K562 (cell line): Measurements from ENCODE around the gene LRRC27. TPM values are rescaled to one million over a fixed set of nuclear protein-coding genes. Genes with fewer than 3 reads are reported as not detected.
"Not testable (repeated sequence)": the region's sequence is repeated elsewhere in the genome, so short reads cannot be mapped to it uniquely, and the experiment has no call there.

Experiments
- ATAC-seq: fragments of 200-7000 bp; cut with Tn5 transposase; 3 replicates; pipeline ENCODE4 v1.9.1; 2020; ENCODE audit warnings: moderate library complexity
- BruUV-seq: library from RNA; stranded (reverse); fragments of 400-500 nt; replicated peaks from 2 replicates; lab custom pipeline; 2021; lab: Mats Ljungman, UMichigan
- CTCF ChIA-PET: fragments of 300-600 bp; formaldehyde crosslinking; extraction: SDS; loops from one replicate; lab custom pipeline; 2021; ENCODE audit warnings: low intra/inter-chr PET ratio; lab: Yijun Ruan, JAX
- POLR2A ChIA-PET: fragments of 300-600, 350-650 bp; sonication (Branson Sonifier 250); formaldehyde crosslinking; extraction: SDS; loops from one replicate; lab custom pipeline; 2021; ENCODE audit warnings: antibody characterized with exemption, inconsistent platforms; lab: Yijun Ruan, JAX
- DNase-seq, 4 experiments: peaks; one replicate each; pipeline versions ENCODE4 v3.0.0 to v3.0.0-alpha.2; 2011 to 2018; ENCODE audit warnings: low spot score in 3 of 4, mixed read lengths in 3 of 4; ENCODE audit errors: extremely low read depth in 1 of 4
- FAIRE-seq: peaks from 2 replicates; lab custom pipeline; 2011; peaks lifted over from hg19 to GRCh38; lab: Jason Lieb, UNC
- H2AFZ ChIP-seq: 2 replicates; pipeline ENCODE4 v1.6.0; 2011; ENCODE audit warnings: low read depth, low read length, control low read depth, inconsistent platforms
- H3K27ac ChIP-seq: fragments of 200-600 bp; 3 replicates; pipeline ENCODE4 v1.8.0; 2011; ENCODE audit warnings: low read depth, mild to moderate bottlenecking, control low read depth, inconsistent platforms, low read length, moderate library complexity, mixed read lengths; ENCODE audit errors: extremely low read depth
- H3K27me3 ChIP-seq, 2 experiments: fragments of 300-600 bp in 1 of 2; 2 replicates in 1 of 2; 3 replicates in 1 of 2; pipeline versions ENCODE4 v1.6.0 to v1.8.0; 2011; ENCODE audit warnings: inconsistent platforms in 2 of 2, low read length in 2 of 2, mild to moderate bottlenecking in 1 of 2, mixed read lengths in 1 of 2, moderate library complexity in 1 of 2; ENCODE audit not compliant: control insufficient read depth in 2 of 2, insufficient read depth in 2 of 2
- H3K36me3 ChIP-seq: fragments of 300-600 bp; 3 replicates; pipeline ENCODE4 v1.8.0; 2011; ENCODE audit warnings: mild to moderate bottlenecking, low read length, inconsistent platforms; ENCODE audit not compliant: control insufficient read depth, insufficient read depth
- H3K4me1 ChIP-seq, 2 experiments: fragments of 200-600 bp in 1 of 2; replicated peaks in 1 of 2; 2 replicates in 1 of 2; 3 replicates in 1 of 2; pipeline versions ENCODE4 v1.5.1 to v1.8.0; 2011; ENCODE audit warnings: inconsistent platforms in 2 of 2, low read length in 2 of 2, mild to moderate bottlenecking in 1 of 2, mixed read lengths in 1 of 2, moderate library complexity in 1 of 2; ENCODE audit not compliant: control insufficient read depth in 2 of 2, insufficient read depth in 2 of 2
- H3K4me2 ChIP-seq: 2 replicates; pipeline ENCODE4 v1.6.1; 2011; ENCODE audit warnings: low read length, control low read depth, inconsistent platforms, mixed read lengths; ENCODE audit not compliant: insufficient read depth
- H3K4me3 ChIP-seq: fragments of 200-600 bp; sonication (generic), shearing (Covaris generic); 2 replicates; pipeline ENCODE4 v1.5.1; 2016; ENCODE audit warnings: control low read depth, inconsistent platforms
- H3K79me2 ChIP-seq: fragments of 200-600 bp; 3 replicates; pipeline ENCODE4 v1.8.0; 2011; ENCODE audit warnings: low read length, inconsistent platforms; ENCODE audit not compliant: control insufficient read depth, insufficient read depth
- H3K9ac ChIP-seq, 2 experiments: 2 replicates each; pipeline versions ENCODE4 v1.6.0 to v1.6.1; 2011; ENCODE audit warnings: low read depth in 2 of 2, low read length in 2 of 2, control low read depth in 1 of 2, inconsistent platforms in 1 of 2, mild to moderate bottlenecking in 1 of 2, mixed read lengths in 1 of 2; ENCODE audit not compliant: insufficient read depth in 1 of 2
- H3K9me1 ChIP-seq: one replicate; pipeline ENCODE4 v1.6.0; 2011; ENCODE audit warnings: inconsistent platforms, mild to moderate bottlenecking, low read length, moderate library complexity; ENCODE audit not compliant: control insufficient read depth, insufficient read depth
- H3K9me3 ChIP-seq: replicated peaks from 2 replicates; pipeline ENCODE4 v1.5.1; 2011; ENCODE audit warnings: low read depth, low read length, inconsistent platforms; ENCODE audit not compliant: control insufficient read depth, insufficient read depth
- H4K20me1 ChIP-seq: replicated peaks from 2 replicates; pipeline ENCODE4 v1.6.1; 2011; ENCODE audit warnings: low read length, inconsistent platforms, mixed read lengths; ENCODE audit not compliant: control insufficient read depth, insufficient read depth
- EP400 ChIP-seq: fragments of 450-650 bp; IDR thresholded peaks from 2 replicates; pipeline ENCODE4 v1.6.1; 2017; ENCODE audit warnings: antibody characterized with exemption, mild to moderate bottlenecking, moderate library complexity
- HDGF ChIP-seq: fragments of 450-650 bp; IDR thresholded peaks from 2 replicates; pipeline ENCODE4 v1.6.1; 2016
- HINFP ChIP-seq: fragments of 450-650 bp; conservative IDR thresholded peaks from 2 replicates; pipeline ENCODE4 v1.6.1; 2016; ENCODE audit warnings: missing genetic modification characterization, low read depth, mild to moderate bottlenecking, control low read depth, missing compliant biosample characterization
- LEF1 ChIP-seq: fragments of 450-650 bp; IDR thresholded peaks from 2 replicates; pipeline ENCODE4 v1.6.1; 2016; ENCODE audit warnings: mild to moderate bottlenecking
- NUFIP1 ChIP-seq: fragments of 450-650 bp; IDR thresholded peaks from 2 replicates; pipeline ENCODE4 v1.6.1; 2018; ENCODE audit not compliant: partially characterized antibody
- PHF8 ChIP-seq: fragments of 200-600 bp; sonication (generic); IDR thresholded peaks from 2 replicates; pipeline ENCODE4 v1.6.1; 2012; ENCODE audit warnings: mixed run types, mild to moderate bottlenecking, inconsistent platforms, low read length, moderate library complexity, borderline replicate concordance
- PRPF4 ChIP-seq: fragments of 200-400 bp; formaldehyde crosslinking; IDR thresholded peaks from one replicate; pipeline ENCODE4 v1.6.1; 2017; ENCODE audit warnings: low read length, low read depth, mild to moderate bottlenecking; ENCODE audit not compliant: insufficient read depth, poor library complexity, severe bottlenecking
- SMC3 ChIP-seq: conservative IDR thresholded peaks from 2 replicates; pipeline ENCODE4 v1.6.1; 2011; ENCODE audit warnings: low read depth, low read length, improper control_type of control experiment; ENCODE audit not compliant: insufficient read depth
- SRSF7 ChIP-seq: fragments of 200-400 bp; formaldehyde crosslinking; optimal IDR thresholded peaks from 2 replicates; pipeline ENCODE3; 2017; ENCODE audit warnings: mild to moderate bottlenecking, low read depth, low read length
- TFAM ChIP-seq: fragments of 250-450 bp; sonication (Bioruptor Pico); conservative IDR thresholded peaks from 2 replicates; pipeline ENCODE4 v1.5.0; 2021; ENCODE audit warnings: mild to moderate bottlenecking, moderate library complexity
- TRIM28 ChIP-seq: fragments of 450-650 bp; IDR thresholded peaks from 2 replicates; pipeline ENCODE4 v1.6.1; 2017
- ZNF175 ChIP-seq: fragments of 200-800 bp; sonication (Bioruptor generic); IDR thresholded peaks from 2 replicates; pipeline ENCODE4 v1.6.1; 2016; ENCODE audit warnings: low read depth, mild to moderate bottlenecking, missing genetic modification characterization, missing compliant biosample characterization
- ZNF212 ChIP-seq: fragments of 450-650 bp; formaldehyde crosslinking; IDR thresholded peaks from 2 replicates; pipeline ENCODE4 v1.4.0; 2020; ENCODE audit warnings: mild to moderate bottlenecking
- ZNF512 ChIP-seq: IDR thresholded peaks from 2 replicates; pipeline ENCODE4 v1.6.1; 2016; ENCODE audit warnings: missing genetic modification characterization, missing compliant biosample characterization
- WGBS: fragments of 100-300 bp; shearing (Covaris generic); methylation state at CpG from one replicate; pipeline ENCODE4 v1.1.6; 2016; ENCODE audit warnings: low coverage, mixed read lengths; ENCODE audit not compliant: insufficient coverage; ENCODE audit errors: missing lambda C conversion rate; 5-methylcytosine and 5-hydroxymethylcytosine counted together
- in situ Hi-C: fragments of 300-500 bp; cut with MboI; formaldehyde crosslinking; loops from 4 replicates; pipeline ENCODE4 v1.15.0; 2018; ENCODE audit warnings: inconsistent platforms, mixed read lengths
- intact Hi-C: fragments of 100-400 bp; cut with micrococcal nuclease; formaldehyde crosslinking; loops from 2 replicates; pipeline ENCODE4 v1.14.2; 2022
- polyA plus RNA-seq, 8 experiments: library from polyadenylated mRNA; depleted of rRNA in 4 of 8; stranded (reverse) in 5 of 8; unstranded in 3 of 8; fragments of >200 nt; fragmentation: Nextera tagmentation in 2 of 8; fragmentation: Illumina TruSeq in 1 of 8; extraction: Ambion mirVana in 2 of 8; extraction: Trizol in 1 of 8; gene quantifications; 2 replicates each; pipeline versions ENCODE4 v1.2.1 to v1.2.3, GENCODE V29; 2011 to 2014; ENCODE audit warnings: inconsistent platforms in 1 of 8, missing spikeins in 1 of 8
- total RNA-seq, 7 experiments: library from RNA; depleted of rRNA in 6 of 7; stranded (reverse); fragments of >200 nt in 6 of 7; fragmentation: Illumina TruSeq in 2 of 7; extraction: Trizol in 2 of 7; gene quantifications; 2 replicates each; pipeline versions ENCODE4 v1.2.1 to v1.2.3, GENCODE V29; 2011 to 2021; ENCODE audit warnings: low replicate concordance in 1 of 7

The LRRC27 gene
- total and polyA plus RNA-seq, 9 of the 15 experiments (the other 6 are each of a cell fraction or from before 2014, with no cell fraction given): 0.10 to 2.7 (median 1.4) TPM

- H3K9me3 ChIP-seq, intact Hi-C loops, H3K9ac ChIP-seq, FAIRE-seq, ATAC-seq, H3K9me1 ChIP-seq, BruUV-seq, DNase-seq, H3K4me3 ChIP-seq, CTCF ChIA-PET, H4K20me1 ChIP-seq, H3K4me2 ChIP-seq, H3K27ac ChIP-seq, H3K36me3 ChIP-seq, H2AFZ ChIP-seq, H3K79me2 ChIP-seq: not testable (repeated sequence)
- POLR2A ChIA-PET: interaction anchor here (1.0 kb wide), 1 partner anchor 10 kb away, joined by 3 read pairs; no protein-coding TSS in a partner anchor
- in situ Hi-C loops: loop anchor here (10.0 kb wide), 1 partner anchor 254 kb away; no protein-coding TSS in a partner anchor
- Histone ChIP-seq H3K4me1 (peaks cover 5 to 17% of the 10 kb centered on the region in 2 experiments), H3K27me3 (peaks cover 0 to 22% of the 10 kb centered on the region in 2 experiments; a peak in 3 of 5 replicates)
- WGBS: 20% methylated on average over 4 of the region's 4 CpGs
These were observed 49.0 kb downstream of the LRRC27 start for GRCh38 chr10:132380986-132381385.

DNA sequence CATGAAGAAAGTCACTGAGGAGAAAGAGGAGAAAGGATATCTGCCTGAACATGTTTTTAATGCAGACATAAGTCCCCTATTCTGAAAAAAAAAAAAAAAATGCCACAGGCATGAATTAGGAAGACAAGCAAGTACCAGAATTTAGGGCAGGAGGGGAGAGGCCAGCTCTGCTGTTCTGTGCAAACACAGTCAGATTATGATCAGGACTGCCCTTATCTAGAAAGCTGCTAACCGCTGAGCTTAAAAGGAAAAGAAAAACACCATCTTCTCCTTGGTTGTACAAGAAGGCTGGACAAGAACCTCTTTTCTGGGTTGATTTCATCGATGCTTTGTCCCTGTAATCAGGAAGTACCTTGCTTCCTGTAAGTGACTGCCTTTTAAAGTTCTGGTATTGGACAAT is 49.7 kb downstream of the LRRC27 start:
- intact Hi-C loops: no loop called here
- H3K9me3 ChIP-seq: no peaks in the 10 kb centered on the region
- no peak for ATAC-seq
- TF ChIP-seq TFAM (CRISPR knock-in tag) (no peak), NUFIP1 (no peak), HDGF (no peak), TRIM28 (no peak), ZNF512 (tag) (peak; percentile 52; the same call in 1 of the 2 replicates), PHF8 (no peak), ZNF175 (CRISPR knock-in tag) (no peak), SMC3 (no peak), SRSF7 (no peak), LEF1 (no peak), HINFP (tag) (no peak), EP400 (no peak), PRPF4 (no peak), ZNF212 (CRISPR knock-in tag) (no peak)

More for the DNA sequence above, 49.7 kb downstream of the LRRC27 start:
- Histone ChIP-seq H3K79me2 (no peaks in the 10 kb centered on the region), H3K9ac (no peak overlapping the region), H2AFZ (peak overlapping the region; percentile 32; the same call in 1 of the 2 replicates), H3K27me3 (peaks cover 0 to 19% of the 10 kb centered on the region in 2 experiments; a peak in 3 of 5 replicates), H4K20me1 (no peaks in the 10 kb centered on the region), H3K27ac (no peak overlapping the region), H3K36me3 (no peaks in the 10 kb centered on the region), H3K4me3 (no peak overlapping the region), H3K9me1 (no peaks in the 10 kb centered on the region), H3K4me2 (no peak overlapping the region), H3K4me1 (peaks cover 5 to 17% of the 10 kb centered on the region in 2 experiments)
- POLR2A ChIA-PET: interaction anchor here (1.0 kb wide), 1 partner anchor 10 kb away, joined by 3 read pairs; no protein-coding TSS in a partner anchor
- CTCF ChIA-PET: no interaction called here
- no TSS peak for BruUV-seq
- DNase-seq: no peak
- in situ Hi-C loops: loop anchor here (10.0 kb wide), 1 partner anchor 253 kb away; no protein-coding TSS in a partner anchor
- no peak for FAIRE-seq
- 0% methylated on average over 1 of the region's 2 CpGs for WGBS
